Cardiac fibroblast (primary cell): ENCODE measurements around the gene TBC1D8.

Experiments used
- DNase-seq, 2 donors: peaks; one replicate each; pipeline versions ENCODE4 v3.0.0 to v3.0.0-alpha.2; 2010; ENCODE audit warnings: low read depth in 2 of 2
- H3K4me3 ChIP-seq, 2 donors: replicated peaks in 1 of 2; 1 replicate in 1 of 2; 2 replicates in 1 of 2; pipeline ENCODE4 v1.5.1; 2011; ENCODE audit warnings: low read depth in 2 of 2, low read length in 2 of 2, mild to moderate bottlenecking in 2 of 2, moderate library complexity in 1 of 2
- TF ChIP-seq, protein P1 (sequence below): IDR thresholded peaks from one replicate; pipeline ENCODE4 v1.5.1; 2011; ENCODE audit warnings: low read depth, mild to moderate bottlenecking, low read length, inconsistent platforms

Gene TBC1D8

DNA sequence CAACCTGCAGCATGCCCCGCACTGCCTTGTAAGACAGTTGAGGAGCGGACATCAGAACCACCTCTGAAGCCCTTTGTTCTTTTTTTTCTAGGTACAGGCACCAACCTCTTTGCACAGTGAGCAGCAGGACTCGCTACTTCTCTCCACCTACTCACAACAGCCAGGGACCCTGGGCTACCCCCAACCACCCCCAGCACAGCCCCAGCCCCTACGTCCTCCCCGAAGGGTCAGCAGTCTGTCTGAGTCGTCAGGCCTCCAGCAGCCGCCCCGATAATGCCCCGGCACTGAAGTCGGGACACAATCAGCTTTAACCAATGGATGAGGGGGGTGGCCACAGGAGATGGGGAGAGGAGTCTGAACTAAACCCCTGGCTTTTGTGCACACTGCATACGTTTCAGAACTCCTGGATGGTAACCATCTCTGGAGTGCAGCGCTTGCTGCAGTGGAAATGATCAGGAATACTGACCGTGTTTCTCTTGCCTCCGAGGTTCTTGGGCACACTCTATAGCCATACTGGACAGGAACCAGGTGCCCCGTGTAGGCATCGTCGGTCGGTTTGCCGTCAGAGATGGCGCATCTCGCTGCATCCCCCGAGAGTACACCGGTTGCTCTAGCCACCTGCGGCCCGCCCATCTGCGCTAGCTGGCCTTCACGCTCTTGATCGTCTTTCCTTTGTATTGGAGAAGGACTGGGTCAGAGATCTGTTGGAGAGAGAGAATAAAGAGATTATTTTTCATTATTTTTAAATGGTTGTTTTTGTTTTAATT lies 155.7 kb downstream of the TBC1D8 start:
- no peak overlapping the region for H3K4me3 ChIP-seq
- TF ChIP-seq, protein P1, sequence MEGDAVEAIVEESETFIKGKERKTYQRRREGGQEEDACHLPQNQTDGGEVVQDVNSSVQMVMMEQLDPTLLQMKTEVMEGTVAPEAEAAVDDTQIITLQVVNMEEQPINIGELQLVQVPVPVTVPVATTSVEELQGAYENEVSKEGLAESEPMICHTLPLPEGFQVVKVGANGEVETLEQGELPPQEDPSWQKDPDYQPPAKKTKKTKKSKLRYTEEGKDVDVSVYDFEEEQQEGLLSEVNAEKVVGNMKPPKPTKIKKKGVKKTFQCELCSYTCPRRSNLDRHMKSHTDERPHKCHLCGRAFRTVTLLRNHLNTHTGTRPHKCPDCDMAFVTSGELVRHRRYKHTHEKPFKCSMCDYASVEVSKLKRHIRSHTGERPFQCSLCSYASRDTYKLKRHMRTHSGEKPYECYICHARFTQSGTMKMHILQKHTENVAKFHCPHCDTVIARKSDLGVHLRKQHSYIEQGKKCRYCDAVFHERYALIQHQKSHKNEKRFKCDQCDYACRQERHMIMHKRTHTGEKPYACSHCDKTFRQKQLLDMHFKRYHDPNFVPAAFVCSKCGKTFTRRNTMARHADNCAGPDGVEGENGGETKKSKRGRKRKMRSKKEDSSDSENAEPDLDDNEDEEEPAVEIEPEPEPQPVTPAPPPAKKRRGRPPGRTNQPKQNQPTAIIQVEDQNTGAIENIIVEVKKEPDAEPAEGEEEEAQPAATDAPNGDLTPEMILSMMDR = no peak
- no peak for DNase-seq

DNA sequence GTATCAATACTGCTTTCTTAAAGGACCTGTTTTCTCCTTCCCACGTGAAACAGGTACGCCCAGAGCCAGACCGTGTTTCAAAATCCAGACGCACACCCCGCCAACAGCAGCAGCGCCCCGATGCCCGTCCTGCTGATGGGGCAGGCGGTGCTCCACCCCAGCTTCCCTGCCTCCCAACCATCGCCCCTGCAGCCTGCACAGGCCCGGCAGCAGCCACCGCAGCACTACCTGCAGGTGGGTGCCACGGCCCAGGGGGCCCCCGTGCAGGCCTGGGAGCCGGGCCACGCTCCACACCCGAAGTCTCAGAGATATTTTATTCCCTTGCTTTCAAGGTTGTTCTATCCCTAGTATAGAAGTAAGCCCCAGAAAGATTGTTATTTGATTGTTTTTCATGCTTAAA lies 157.9 kb downstream of the TBC1D8 start:
- TF ChIP-seq, protein P1 = no peak
- no peak for DNase-seq
- no peak overlapping the region for H3K4me3 ChIP-seq

DNA sequence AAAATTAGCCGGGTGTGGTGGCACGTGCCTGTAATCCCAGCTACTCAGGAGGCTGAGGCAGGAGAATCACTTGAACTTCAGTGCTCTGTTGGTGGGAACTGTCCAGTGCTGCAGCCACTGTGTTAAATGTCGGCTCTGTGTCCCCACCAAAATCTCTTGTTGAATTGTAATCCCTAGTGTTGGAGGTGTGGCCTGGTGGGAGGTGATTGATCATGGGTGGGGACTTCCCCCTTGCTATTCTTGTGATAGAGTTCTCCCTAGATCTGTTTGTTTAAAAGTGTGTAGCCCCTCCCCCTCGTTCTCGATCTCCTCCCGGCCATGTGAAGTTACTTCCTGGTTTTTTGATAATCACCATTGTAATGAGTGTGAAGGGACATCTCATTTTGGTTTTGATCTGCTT lies 158.9 kb downstream of the TBC1D8 start:
- DNase-seq = no peak
- TF ChIP-seq, protein P1 = no peak

DNA sequence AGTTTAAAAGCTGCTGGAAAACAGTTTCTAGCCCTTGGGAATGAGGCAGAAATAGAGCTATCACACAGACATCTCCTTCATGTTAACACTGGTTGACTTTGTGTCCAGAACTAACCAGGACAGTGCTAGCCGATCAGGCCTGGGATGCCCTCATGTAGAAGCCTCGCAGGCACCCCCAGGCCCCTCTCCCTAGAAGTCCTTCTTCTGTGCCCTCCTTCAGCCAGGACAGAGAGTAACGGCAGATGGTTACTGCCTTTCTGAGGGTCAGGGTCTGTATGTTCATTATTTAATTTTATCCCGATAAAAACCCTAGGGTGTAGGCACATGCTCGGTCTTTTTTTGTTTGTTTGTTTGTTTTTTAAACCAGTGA lies 159.8 kb downstream of the TBC1D8 start:
- H3K4me3 ChIP-seq = no peak overlapping the region
- TF ChIP-seq, protein P1 = no peak
- DNase-seq = no peak

More for the DNA sequence above, 158.9 kb downstream of the TBC1D8 start:
- H3K4me3 ChIP-seq = no peak overlapping the region

DNA sequence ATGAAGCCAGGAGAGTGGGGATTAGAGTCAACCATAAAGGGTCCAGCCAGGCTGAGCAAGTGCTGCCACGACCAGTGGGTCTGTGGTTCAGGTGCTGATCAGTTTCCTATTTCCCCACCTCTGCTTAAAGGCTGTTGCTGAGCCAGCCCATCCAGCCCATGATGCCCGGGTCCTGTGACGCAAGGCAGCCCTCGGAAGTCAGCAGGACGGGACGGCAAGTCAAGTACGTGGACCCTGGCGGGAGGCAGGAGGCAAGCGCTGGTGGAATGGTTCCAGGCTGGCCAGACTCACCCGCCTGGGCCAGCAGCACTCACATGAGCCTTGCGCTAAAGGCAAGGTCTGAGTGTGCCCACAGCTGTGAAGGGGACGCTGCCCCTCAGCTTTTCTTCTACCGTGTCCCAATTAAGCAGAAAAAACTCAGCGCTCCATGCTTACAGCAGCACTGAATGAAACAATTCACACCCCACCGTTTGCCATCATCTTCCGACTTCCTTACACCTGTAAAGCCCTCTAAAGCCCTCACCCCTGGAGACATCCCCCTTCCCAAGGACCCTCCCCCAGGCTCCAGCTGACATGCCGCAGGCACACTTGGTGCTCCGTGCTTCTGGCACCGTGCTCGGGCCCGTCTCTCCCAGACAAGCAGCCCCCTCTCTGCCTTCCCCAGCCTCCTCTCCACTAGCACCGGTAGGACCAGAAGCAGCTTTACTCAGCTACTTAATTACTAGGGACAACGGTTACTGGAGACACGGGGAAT lies 160.4 kb downstream of the TBC1D8 start:
- no peak overlapping the region for H3K4me3 ChIP-seq
- no peak for DNase-seq
- TF ChIP-seq, protein P1 = no peak

DNA sequence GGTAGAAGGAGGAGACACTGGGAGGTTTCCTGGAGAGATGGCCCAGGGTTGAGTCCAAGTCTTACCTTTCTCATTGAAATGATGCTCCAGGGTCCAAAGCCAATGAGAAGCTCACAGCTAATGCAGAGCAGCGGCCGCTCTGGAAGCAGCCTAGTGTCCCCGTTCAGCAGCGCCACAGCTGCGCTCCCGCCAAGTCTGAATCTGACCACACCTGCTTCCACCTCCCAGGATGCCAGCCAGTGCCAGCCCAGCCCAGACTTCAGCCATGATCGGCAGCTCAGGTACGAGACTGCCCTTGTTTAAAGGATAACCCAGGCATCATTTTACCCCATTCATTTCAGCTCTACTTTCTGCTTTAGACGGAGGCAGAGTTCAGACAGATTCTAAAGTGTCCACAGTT lies 161.0 kb downstream of the TBC1D8 start:
- TF ChIP-seq, protein P1 = no peak
- DNase-seq = no peak
- H3K4me3 ChIP-seq = no peak overlapping the region
